Osteocyte (in vitro differentiated cells): ENCODE data around the gene RIT2. TPM values are rescaled to one million over a fixed set of nuclear protein-coding genes. Genes with fewer than 3 reads are reported as not detected.
"Not testable (repeated sequence)": the region's sequence is repeated elsewhere in the genome, so short reads cannot be mapped to it uniquely, and the experiment has no call there.

Experiments used
- DNase-seq: peaks from one replicate; pipeline ENCODE4 v3.0.0; 2021; ENCODE audit warnings: mixed read lengths; ENCODE audit not compliant: unreplicated experiment; ENCODE audit errors: extremely low spot score
- H3K27ac Mint-ChIP-seq: one replicate; pipeline ENCODE4 v1.8.0; 2021; ENCODE audit warnings: mild to moderate bottlenecking, mixed read lengths; ENCODE audit not compliant: unreplicated experiment
- H3K27me3 Mint-ChIP-seq: one replicate; pipeline ENCODE4 v1.8.0; 2021; ENCODE audit warnings: mixed read lengths; ENCODE audit not compliant: unreplicated experiment
- H3K36me3 Mint-ChIP-seq: one replicate; pipeline ENCODE4 v1.8.0; 2021; ENCODE audit warnings: mixed read lengths; ENCODE audit not compliant: unreplicated experiment
- H3K4me1 Mint-ChIP-seq: one replicate; pipeline ENCODE4 v1.8.0; 2021; ENCODE audit warnings: mixed read lengths; ENCODE audit not compliant: unreplicated experiment
- H3K4me3 Mint-ChIP-seq: one replicate; pipeline ENCODE4 v1.8.0; 2021; ENCODE audit warnings: mild to moderate bottlenecking, moderate library complexity, mixed read lengths; ENCODE audit not compliant: unreplicated experiment
- H3K9me3 Mint-ChIP-seq: one replicate; pipeline ENCODE4 v1.8.0; 2021; ENCODE audit warnings: mixed read lengths; ENCODE audit not compliant: unreplicated experiment
- total RNA-seq: library from RNA; stranded (reverse); gene quantifications from 2 replicates; pipeline ENCODE4 v1.2.1, GENCODE V29; 2021
- TF ChIP-seq, protein P1 (sequence below): fragments of 200-600 bp; sonication (generic); IDR thresholded peaks from 2 replicates; pipeline ENCODE4 v1.5.0; 2021; ENCODE audit warnings: antibody characterized with exemption, mild to moderate bottlenecking, moderate library complexity

Gene RIT2
- total RNA-seq, 1 donor from 2014 or later, result not detected

DNA sequence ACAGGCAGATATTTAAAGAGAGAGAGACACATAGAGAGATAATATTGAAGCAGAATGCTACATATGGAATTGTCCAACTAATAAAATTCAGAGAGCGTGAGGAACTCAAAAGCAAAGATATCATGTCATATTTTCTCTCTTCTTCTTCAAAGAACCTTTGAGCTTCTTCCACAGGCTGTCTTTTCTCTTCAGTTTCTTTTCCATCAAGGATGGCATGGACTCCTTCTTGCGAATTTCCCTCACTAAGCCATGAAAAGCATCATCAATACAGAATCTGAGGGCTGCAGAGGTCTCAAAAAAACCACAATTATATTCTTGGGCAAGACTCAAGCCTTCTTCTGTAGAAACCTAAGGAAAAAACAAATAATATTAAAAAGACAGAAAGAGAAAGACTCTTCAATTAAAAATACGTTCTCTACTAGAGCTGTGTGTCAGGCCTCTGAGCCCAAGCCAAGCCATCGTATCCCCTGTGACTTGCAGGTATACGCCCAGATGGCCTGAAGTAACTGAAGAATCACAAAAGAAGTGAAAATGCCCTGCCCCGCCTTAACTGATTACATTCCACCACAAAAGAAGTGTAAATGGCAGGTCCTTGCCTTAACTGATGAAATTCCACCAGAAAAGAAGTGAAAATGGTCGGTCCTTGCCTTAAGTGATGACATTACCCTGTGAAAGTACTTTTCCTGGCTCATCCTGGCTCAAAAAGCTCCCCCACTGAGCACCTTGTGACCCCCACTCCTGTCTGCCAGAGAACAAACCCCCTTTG, 371.9 kb downstream of the RIT2 start:
- no peak overlapping the region for H3K4me3 Mint-ChIP-seq
- no peaks in the 10 kb centered on the region for H3K27me3 Mint-ChIP-seq
- H3K9me3 Mint-ChIP-seq, result peaks cover 6% of the 10 kb centered on the region
- no peak overlapping the region for H3K27ac Mint-ChIP-seq
- H3K4me1 Mint-ChIP-seq, result no peaks in the 10 kb centered on the region
- TF ChIP-seq, protein P1, sequence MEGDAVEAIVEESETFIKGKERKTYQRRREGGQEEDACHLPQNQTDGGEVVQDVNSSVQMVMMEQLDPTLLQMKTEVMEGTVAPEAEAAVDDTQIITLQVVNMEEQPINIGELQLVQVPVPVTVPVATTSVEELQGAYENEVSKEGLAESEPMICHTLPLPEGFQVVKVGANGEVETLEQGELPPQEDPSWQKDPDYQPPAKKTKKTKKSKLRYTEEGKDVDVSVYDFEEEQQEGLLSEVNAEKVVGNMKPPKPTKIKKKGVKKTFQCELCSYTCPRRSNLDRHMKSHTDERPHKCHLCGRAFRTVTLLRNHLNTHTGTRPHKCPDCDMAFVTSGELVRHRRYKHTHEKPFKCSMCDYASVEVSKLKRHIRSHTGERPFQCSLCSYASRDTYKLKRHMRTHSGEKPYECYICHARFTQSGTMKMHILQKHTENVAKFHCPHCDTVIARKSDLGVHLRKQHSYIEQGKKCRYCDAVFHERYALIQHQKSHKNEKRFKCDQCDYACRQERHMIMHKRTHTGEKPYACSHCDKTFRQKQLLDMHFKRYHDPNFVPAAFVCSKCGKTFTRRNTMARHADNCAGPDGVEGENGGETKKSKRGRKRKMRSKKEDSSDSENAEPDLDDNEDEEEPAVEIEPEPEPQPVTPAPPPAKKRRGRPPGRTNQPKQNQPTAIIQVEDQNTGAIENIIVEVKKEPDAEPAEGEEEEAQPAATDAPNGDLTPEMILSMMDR, result no peak
- H3K36me3 Mint-ChIP-seq, result no peaks in the 10 kb centered on the region
- no peak for DNase-seq

DNA sequence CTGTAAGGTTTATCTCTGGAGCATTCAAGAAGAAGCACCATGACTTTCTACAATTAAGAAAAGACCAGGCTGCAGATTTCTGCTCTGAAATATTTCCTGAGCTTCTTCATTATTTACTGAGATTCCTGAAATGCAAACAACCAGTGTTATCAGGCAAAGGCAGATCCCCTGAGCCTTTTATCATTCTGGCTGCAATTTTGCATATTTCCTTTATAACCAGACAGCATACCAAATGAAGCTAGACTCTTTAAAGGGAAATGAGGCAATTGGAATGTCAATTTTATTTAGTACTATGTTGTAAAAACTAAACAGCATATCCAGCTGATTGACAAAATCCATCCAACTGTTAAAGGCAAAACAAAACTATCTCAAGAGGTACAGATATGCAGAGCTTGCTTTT, 372.5 kb downstream of the RIT2 start:
- Mint-ChIP-seq H3K4me3 (no peak overlapping the region), H3K27me3 (no peaks in the 10 kb centered on the region), H3K27ac (no peak overlapping the region), H3K9me3 (peaks cover 6% of the 10 kb centered on the region), H3K4me1 (no peaks in the 10 kb centered on the region), H3K36me3 (no peaks in the 10 kb centered on the region)
- DNase-seq, result no peak
- TF ChIP-seq, protein P1, result no peak

- peaks cover 4% of the 10 kb centered on the region for H3K9me3 Mint-ChIP-seq
- H3K4me3 Mint-ChIP-seq, result no peak overlapping the region
- DNase-seq, result no peak
- H3K27ac Mint-ChIP-seq, result no peak overlapping the region
- no peaks in the 10 kb centered on the region for H3K4me1 Mint-ChIP-seq
- no peaks in the 10 kb centered on the region for H3K27me3 Mint-ChIP-seq
- H3K36me3 Mint-ChIP-seq, result no peaks in the 10 kb centered on the region
- TF ChIP-seq, protein P1, result no peak
Measured at GRCh38 chr18:42742474-42742873, 373.0 kb downstream of the RIT2 start.

- DNase-seq, H3K36me3 Mint-ChIP-seq, H3K4me3 Mint-ChIP-seq, H3K9me3 Mint-ChIP-seq, H3K27me3 Mint-ChIP-seq, H3K4me1 Mint-ChIP-seq, H3K27ac Mint-ChIP-seq: not testable (repeated sequence)
Measured at GRCh38 chr18:42741805-42742347, 373.6 kb downstream of the RIT2 start.

DNA sequence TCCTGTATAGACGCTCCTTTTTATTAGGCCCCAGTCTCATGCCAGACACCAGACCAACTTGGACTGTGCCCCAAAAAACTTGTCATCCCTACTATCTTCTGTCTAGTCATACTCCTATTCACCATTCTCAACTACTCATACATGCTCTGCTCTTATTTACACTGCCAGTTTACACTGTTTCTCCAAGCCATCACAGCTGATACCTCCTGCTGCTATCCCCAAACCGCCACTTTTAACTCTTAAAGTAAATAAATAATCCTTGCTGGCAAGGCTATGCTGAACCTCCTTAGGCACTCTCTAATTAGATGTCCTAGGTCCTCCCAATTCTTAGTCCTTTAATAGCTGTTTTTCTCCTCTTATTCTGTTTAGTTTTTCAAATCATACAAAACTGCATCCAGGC, 374.2 kb downstream of the RIT2 start:
- not testable (repeated sequence) for H3K4me1 Mint-ChIP-seq, DNase-seq, H3K36me3 Mint-ChIP-seq, H3K27ac Mint-ChIP-seq, H3K9me3 Mint-ChIP-seq, H3K27me3 Mint-ChIP-seq, H3K4me3 Mint-ChIP-seq

GRCh38 chr18:42736074-42736473, 379.4 kb downstream of the RIT2 start:
- Mint-ChIP-seq H3K4me3 (no peak overlapping the region), H3K27me3 (no peaks in the 10 kb centered on the region), H3K27ac (no peak overlapping the region), H3K9me3 (no peaks in the 10 kb centered on the region), H3K36me3 (no peaks in the 10 kb centered on the region), H3K4me1 (no peaks in the 10 kb centered on the region)
- TF ChIP-seq, protein P1, result no peak
- DNase-seq, result no peak
